T-helper 2 cell treated with Interferon-gamma antibody and Interleukin-4, amounts not matched to agents 100 ng/mL and 5 ng/mL, for 36 hours (primary cell): ENCODE measurements around the gene CTF1. TPM values are rescaled to one million over a fixed set of nuclear protein-coding genes. Genes with fewer than 3 reads are reported as not detected.

Source experiments
- intact Hi-C: fragments of 100-400 bp; cut with micrococcal nuclease; formaldehyde crosslinking; loops from one replicate; pipeline ENCODE4 v1.15.1; 2023
- total RNA-seq: library from RNA; stranded (reverse); gene quantifications from 2 replicates; pipeline ENCODE4 v1.2.3, GENCODE V29; 2022

CTF1 gene
- total RNA-seq, 1 donor from 2014 or later, result 0.32 TPM

GRCh38 chr16:30951193-30951592 is 54.8 kb downstream of the CTF1 start:
- intact Hi-C loops, result no loop called here

DNA sequence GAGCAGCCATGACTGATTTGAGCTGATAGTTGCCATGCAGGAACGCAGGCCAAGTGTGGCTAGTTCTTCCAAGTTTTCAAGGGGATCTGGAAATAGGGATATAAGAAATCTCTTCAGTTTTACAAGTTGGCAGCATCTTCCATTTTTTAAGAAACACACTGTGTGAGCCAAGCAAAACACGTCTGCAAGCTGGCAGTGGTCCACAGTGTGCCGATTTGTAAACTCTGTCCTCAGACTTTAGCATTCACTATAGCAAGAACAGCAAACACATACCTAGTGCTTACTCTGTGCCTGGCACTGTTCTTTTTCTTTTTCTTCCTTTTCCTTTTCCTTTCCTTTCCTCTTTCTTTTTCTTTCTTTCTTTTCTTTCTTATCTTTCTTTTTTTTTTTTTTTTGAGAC is 55.3 kb downstream of the CTF1 start:
- intact Hi-C loops, result no loop called here

GRCh38 chr16:30953111-30953510 is 56.7 kb downstream of the CTF1 start:
- intact Hi-C loops, result no loop called here

Other genes starting within 250 kb of the CTF1 start
- gene PRR14, start 245.7 kb upstream of the CTF1 start, total RNA-seq, result 71.0 and 71.4 TPM in 2 replicates
- gene FBRS, start 238.2 kb upstream of the CTF1 start, total RNA-seq, result 77.3 and 81.1 TPM in 2 replicates
- gene SRCAP, start 197.4 kb upstream of the CTF1 start, total RNA-seq, result 81.8 and 88.3 TPM in 2 replicates
- gene PHKG2, start 148.2 kb upstream of the CTF1 start, total RNA-seq, result 44.5 and 47.6 TPM in 2 replicates
- gene CFAP119, start 134.6 kb upstream of the CTF1 start, total RNA-seq, result 2.3 and 4.4 TPM in 2 replicates
- 78.2 and 85.5 TPM in 2 replicates for gene RNF40, start 134.3 kb upstream of the CTF1 start, total RNA-seq
- 0.25 and 0.43 TPM in 2 replicates for gene ZNF629, start 109.4 kb upstream of the CTF1 start, total RNA-seq
- 22.7 and 22.8 TPM in 2 replicates for gene BCL7C, start 2.5 kb upstream of the CTF1 start, total RNA-seq
- gene FBXL19, start 27.0 kb downstream of the CTF1 start, total RNA-seq, result 26.6 and 27.1 TPM in 2 replicates
- 25.7 and 27.1 TPM in 2 replicates for gene ORAI3, start 52.5 kb downstream of the CTF1 start, total RNA-seq
- gene SETD1A, start 61.1 kb downstream of the CTF1 start, total RNA-seq, result 29.7 and 30.2 TPM in 2 replicates
- 3.8 TPM in 2 replicates for gene HSD3B7, start 88.6 kb downstream of the CTF1 start, total RNA-seq
- 0.55 and 0.59 TPM in 2 replicates for gene STX1B, start 114.0 kb downstream of the CTF1 start, total RNA-seq
- gene STX4, start 136.9 kb downstream of the CTF1 start, total RNA-seq, result 55.6 and 55.8 TPM in 2 replicates
- gene ZNF668, start 177.6 kb downstream of the CTF1 start, total RNA-seq, result 11.5 and 13.6 TPM in 2 replicates
- 25.0 and 25.3 TPM in 2 replicates for gene ZNF646, start 177.8 kb downstream of the CTF1 start, total RNA-seq
- gene PRSS53, start 192.3 kb downstream of the CTF1 start, total RNA-seq, result 3.6 and 5.3 TPM in 2 replicates
- 53.2 and 53.4 TPM in 2 replicates for gene VKORC1, start 198.2 kb downstream of the CTF1 start, total RNA-seq
- gene BCKDK, start 211.8 kb downstream of the CTF1 start, total RNA-seq, result 21.5 and 24.0 TPM in 2 replicates
- gene KAT8, start 221.1 kb downstream of the CTF1 start, total RNA-seq, result 56.2 and 57.3 TPM in 2 replicates
- 0.18 TPM in 1 of 2 replicates, not detected in the other for gene PRSS8, start 239.1 kb downstream of the CTF1 start, total RNA-seq